Panc1 (cell line): ENCODE measurements around the gene C16orf78. TPM values are rescaled to one million over a fixed set of nuclear protein-coding genes. Genes with fewer than 3 reads are reported as not detected.

Experiments
- ATAC-seq: fragments of 200-7000 bp; cut with Tn5 transposase; 2 replicates; pipeline ENCODE4 v1.9.1; 2020; ENCODE audit warnings: mild to moderate bottlenecking, moderate library complexity
- BruUV-seq: library from RNA; stranded (reverse); fragments of 400-500 nt; replicated peaks from 2 replicates; lab custom pipeline; 2021; lab: Mats Ljungman, UMichigan
- CTCF ChIA-PET: fragments of 300-600 bp; sonication (Branson Sonifier 250); formaldehyde crosslinking; loops from one replicate; lab custom pipeline; 2022; ENCODE audit warnings: antibody characterized with exemption; lab: Charles Lee
- POLR2A ChIA-PET: fragments of 300-600 bp; sonication (Branson Sonifier 250); formaldehyde crosslinking; loops from one replicate; lab custom pipeline; 2022; ENCODE audit warnings: antibody characterized with exemption; lab: Charles Lee
- DNase-seq: peaks from one replicate; pipeline ENCODE4 v3.0.0-alpha.2; 2010; ENCODE audit warnings: low read depth, low spot score
- H3K27ac ChIP-seq: 2 replicates; pipeline ENCODE4 v1.5.1; 2011; ENCODE audit warnings: mild to moderate bottlenecking, low read length, inconsistent platforms
- H3K27me3 ChIP-seq: fragments of 200-500 bp; sonication (Bioruptor generic); 2 replicates; pipeline ENCODE4 v1.6.0; 2014; ENCODE audit warnings: low read length, inconsistent platforms; ENCODE audit not compliant: control insufficient read depth, insufficient read depth
- H3K36me3 ChIP-seq: fragments of 200-500 bp; sonication (Bioruptor generic); 2 replicates; pipeline ENCODE4 v1.5.1; 2014; ENCODE audit warnings: inconsistent platforms, mild to moderate bottlenecking, low read length, moderate library complexity; ENCODE audit not compliant: control insufficient read depth, insufficient read depth
- H3K4me1 ChIP-seq: 2 replicates; pipeline ENCODE4 v1.5.1; 2011; ENCODE audit warnings: inconsistent platforms, mild to moderate bottlenecking, low read length, moderate library complexity; ENCODE audit not compliant: control insufficient read depth, insufficient read depth
- H3K4me3 ChIP-seq, 2 experiments: 2 replicates each; pipeline ENCODE4 v1.5.1; 2011 to 2012; ENCODE audit warnings: low read depth in 2 of 2, low read length in 2 of 2, mild to moderate bottlenecking in 2 of 2, inconsistent platforms in 1 of 2, moderate library complexity in 1 of 2
- H3K9me3 ChIP-seq: fragments of 200-500 bp; sonication (Bioruptor generic); 2 replicates; pipeline ENCODE4 v1.5.1; 2014; ENCODE audit warnings: low read depth, mild to moderate bottlenecking, inconsistent platforms, low read length, moderate library complexity; ENCODE audit not compliant: control insufficient read depth, insufficient read depth
- POLR2AphosphoS5 ChIP-seq: IDR thresholded peaks from 2 replicates; pipeline ENCODE4 v1.6.1; 2012; ENCODE audit warnings: mild to moderate bottlenecking, low read depth, low read length, moderate library complexity
- REST ChIP-seq, 2 experiments: IDR thresholded peaks; 2 replicates each; pipeline ENCODE4 v1.6.1; 2011 to 2012; ENCODE audit warnings: low read depth in 2 of 2, control low read depth in 1 of 2, low read length in 1 of 2, mild to moderate bottlenecking in 1 of 2, moderate library complexity in 1 of 2; ENCODE audit not compliant: insufficient read depth in 1 of 2
- SIN3A ChIP-seq: IDR thresholded peaks from 2 replicates; pipeline ENCODE4 v1.6.1; 2012; ENCODE audit warnings: low read depth, mild to moderate bottlenecking, low read length, moderate library complexity, borderline replicate concordance; ENCODE audit not compliant: insufficient read depth
- TCF7L2 ChIP-seq: IDR thresholded peaks from 2 replicates; pipeline ENCODE4 v1.6.1; 2011; ENCODE audit warnings: mild to moderate bottlenecking, low read depth, low read length, inconsistent platforms
- in situ Hi-C: cut with HindIII; loops from 2 replicates; pipeline ENCODE4 v1.10.0; 2016; ENCODE audit warnings: low sequenced_read_pairs, low pct_unique_long_range_greater_than_20kb
- intact Hi-C: fragments of 100-400 bp; cut with micrococcal nuclease; formaldehyde crosslinking; loops from one replicate; pipeline ENCODE4 v1.10.0; 2022; ENCODE audit not compliant: unreplicated experiment
- total RNA-seq: library from RNA; stranded (reverse); gene quantifications from one replicate; pipeline ENCODE4 v1.2.1, GENCODE V29; 2021; ENCODE audit not compliant: unreplicated experiment
- TF ChIP-seq, protein P1 (sequence below): fragments of 450-650 bp; IDR thresholded peaks from 2 replicates; pipeline ENCODE4 v1.5.1; 2017; ENCODE audit warnings: mild to moderate bottlenecking

C16orf78 gene
- total RNA-seq, 1 experiment from 2014 or later = not detected

DNA sequence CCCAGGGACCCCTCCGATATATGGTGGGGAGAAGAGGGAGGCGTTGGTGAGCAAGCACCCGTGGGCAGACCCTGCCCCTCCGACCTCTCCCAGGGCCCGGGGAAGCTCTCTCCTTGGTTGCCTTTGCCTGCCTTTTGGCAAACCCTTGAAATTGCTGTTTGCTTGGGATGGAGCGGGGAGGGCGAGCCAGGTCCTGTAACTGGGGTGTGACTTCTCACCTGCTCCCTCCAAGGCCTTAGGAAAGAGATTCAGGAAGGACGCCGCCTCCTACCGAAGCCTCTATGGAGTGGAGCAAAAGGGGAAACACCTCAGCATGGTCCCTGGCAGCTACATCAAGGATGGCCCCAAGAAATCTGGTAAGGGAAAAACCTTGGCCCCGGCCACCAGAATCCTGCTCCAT, 4.6 kb downstream of the C16orf78 start:
- no peak for ATAC-seq
- BruUV-seq = no TSS peak
- TF ChIP-seq SIN3A = no peak
- no peak for TF ChIP-seq REST (IDR thresholded peaks at IDR 0.05; ENCODE audit: insufficient read depth in 1 of 2, low read depth in 2 of 2, low read length in 1 of 2)
- TF ChIP-seq, protein P1, sequence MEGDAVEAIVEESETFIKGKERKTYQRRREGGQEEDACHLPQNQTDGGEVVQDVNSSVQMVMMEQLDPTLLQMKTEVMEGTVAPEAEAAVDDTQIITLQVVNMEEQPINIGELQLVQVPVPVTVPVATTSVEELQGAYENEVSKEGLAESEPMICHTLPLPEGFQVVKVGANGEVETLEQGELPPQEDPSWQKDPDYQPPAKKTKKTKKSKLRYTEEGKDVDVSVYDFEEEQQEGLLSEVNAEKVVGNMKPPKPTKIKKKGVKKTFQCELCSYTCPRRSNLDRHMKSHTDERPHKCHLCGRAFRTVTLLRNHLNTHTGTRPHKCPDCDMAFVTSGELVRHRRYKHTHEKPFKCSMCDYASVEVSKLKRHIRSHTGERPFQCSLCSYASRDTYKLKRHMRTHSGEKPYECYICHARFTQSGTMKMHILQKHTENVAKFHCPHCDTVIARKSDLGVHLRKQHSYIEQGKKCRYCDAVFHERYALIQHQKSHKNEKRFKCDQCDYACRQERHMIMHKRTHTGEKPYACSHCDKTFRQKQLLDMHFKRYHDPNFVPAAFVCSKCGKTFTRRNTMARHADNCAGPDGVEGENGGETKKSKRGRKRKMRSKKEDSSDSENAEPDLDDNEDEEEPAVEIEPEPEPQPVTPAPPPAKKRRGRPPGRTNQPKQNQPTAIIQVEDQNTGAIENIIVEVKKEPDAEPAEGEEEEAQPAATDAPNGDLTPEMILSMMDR = no peak
- no peak for TF ChIP-seq TCF7L2
- TF ChIP-seq POLR2AphosphoS5 = no peak
- H3K9me3 ChIP-seq = no peaks in the 10 kb centered on the region
- intact Hi-C loops (no loop called here), in situ Hi-C loops (no loop called here)
- H3K27ac ChIP-seq = no peak overlapping the region
- ChIA-PET CTCF (no interaction called here), POLR2A (no interaction called here)
- no peaks in the 10 kb centered on the region for H3K27me3 ChIP-seq
- no peak overlapping the region for H3K4me3 ChIP-seq
- no peaks in the 10 kb centered on the region for H3K4me1 ChIP-seq
- no peaks in the 10 kb centered on the region for H3K36me3 ChIP-seq
- DNase-seq = no peak

- no peaks in the 10 kb centered on the region for H3K4me1 ChIP-seq
- no peak overlapping the region for H3K4me3 ChIP-seq
- H3K27me3 ChIP-seq = no peaks in the 10 kb centered on the region
- H3K9me3 ChIP-seq = no peaks in the 10 kb centered on the region
- POLR2A ChIA-PET = no interaction called here
- BruUV-seq = no TSS peak
- ATAC-seq = no peak
- in situ Hi-C loops (no loop called here), intact Hi-C loops (no loop called here)
- no peak for DNase-seq
- no peak overlapping the region for H3K27ac ChIP-seq
- CTCF ChIA-PET = no interaction called here
- no peak for TF ChIP-seq SIN3A
- TF ChIP-seq REST (IDR thresholded peaks at IDR 0.05; ENCODE audit: insufficient read depth in 1 of 2, low read depth in 2 of 2, low read length in 1 of 2) = no peak
- H3K36me3 ChIP-seq = no peaks in the 10 kb centered on the region
Measured at GRCh38 chr16:49378816-49379215, 5.2 kb downstream of the C16orf78 start.
